ENCODE data around the gene MEIOSIN.
"Not testable (repeated sequence)": the region's sequence is repeated elsewhere in the genome, so short reads cannot be mapped to it uniquely, and the experiment has no call there.

The MEIOSIN gene, protein sequence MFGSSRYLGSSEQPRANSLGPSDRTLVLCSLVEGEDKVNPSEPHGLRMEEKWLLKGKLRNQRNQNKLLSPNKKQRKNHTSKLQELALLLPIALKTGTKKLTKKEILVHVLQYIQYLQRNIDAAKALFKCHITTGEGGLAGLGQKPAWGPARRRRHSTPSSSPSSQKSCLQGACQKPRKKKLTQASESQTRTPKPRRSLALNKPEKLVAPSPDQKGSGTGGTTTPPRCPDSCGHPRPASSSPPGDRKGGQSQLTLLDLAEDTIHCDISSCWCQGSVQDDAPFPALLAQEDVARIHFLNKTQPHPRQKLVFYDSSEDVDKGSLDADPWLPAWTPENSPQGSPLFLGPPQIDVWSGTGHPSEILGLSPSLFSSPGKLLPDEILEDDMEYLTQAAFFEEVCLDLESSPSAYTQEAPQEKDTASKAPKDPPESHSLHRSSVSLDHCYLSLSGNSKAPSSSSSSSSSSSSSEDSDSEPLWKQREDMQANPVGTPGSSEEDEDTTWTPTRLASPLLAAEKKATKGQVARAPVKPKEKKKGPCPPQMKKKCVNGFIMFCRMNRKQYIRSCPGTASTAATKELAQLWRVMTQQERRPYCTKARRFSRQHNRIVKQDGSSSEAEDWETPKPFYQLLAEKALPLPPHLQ

GRCh38 chr19:45733160-45733810 is at the start of gene MEIOSIN:
Gene MEIOSIN, plus strand, starts transcription at chr19:45733439. Its CDS starts 1,938 bp downstream, at chr19:45735377.
- DNase-seq (ENCODE audit: low spot score): no peak

DNA sequence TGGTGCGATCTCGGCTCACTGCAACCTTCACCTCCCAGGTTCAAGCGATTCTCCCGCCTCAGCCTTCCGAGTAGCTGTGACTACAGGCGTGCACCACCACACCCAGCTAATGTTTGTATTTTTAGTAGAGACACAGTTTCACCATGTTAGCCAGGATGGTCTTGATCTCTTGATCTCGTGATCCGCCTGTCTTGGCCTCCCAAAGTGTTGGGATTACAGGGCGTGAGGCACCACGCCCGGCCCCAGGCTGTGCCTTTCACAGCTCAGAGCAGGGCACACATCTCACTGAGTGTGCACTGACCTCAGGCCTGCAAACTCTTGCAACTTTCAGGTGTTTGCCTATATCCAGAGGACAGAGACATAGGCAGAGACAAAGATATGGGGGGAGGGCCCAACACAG is 48.2 kb upstream of the MEIOSIN start:
- not testable (repeated sequence) for DNase-seq (ENCODE audit: low spot score)

DNA sequence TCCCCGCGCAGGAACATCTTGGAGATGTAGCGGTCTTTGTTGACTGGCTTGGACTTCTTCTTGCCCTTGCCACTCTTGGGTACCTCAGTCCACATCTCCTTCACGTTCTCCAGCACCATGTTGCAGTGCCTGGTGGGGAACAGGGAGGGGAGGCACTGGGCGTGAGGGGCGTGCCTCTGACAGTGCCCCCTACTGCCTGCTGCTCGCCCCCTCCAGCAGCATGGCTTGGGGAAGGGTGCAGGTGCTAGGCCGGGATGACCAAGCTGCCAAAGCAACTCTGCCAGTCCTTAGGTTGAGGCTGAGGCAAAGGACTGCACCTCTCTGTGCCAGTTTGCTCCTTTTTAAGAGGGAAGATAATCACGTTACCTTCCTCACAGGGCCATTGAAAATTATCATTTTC is 45.6 kb upstream of the MEIOSIN start:
- no peak for DNase-seq (ENCODE audit: low spot score)

GRCh38 chr19:45691516-45692186 is 41.6 kb upstream of the MEIOSIN start, which contains the start of gene SNRPD2:
Gene SNRPD2, minus strand, starts transcription at chr19:45691953. Its CDS starts 65 bp downstream, at chr19:45691888.
- DNase-seq (ENCODE audit: low spot score): peak; percentile 96

GRCh38 chr19:45692187-45693105 is 40.8 kb upstream of the MEIOSIN start, which contains the start of gene QPCTL:
Gene QPCTL, plus strand, starts transcription at chr19:45692666. Its CDS starts 38 bp downstream, at chr19:45692704.
- peak; percentile 100 for DNase-seq (ENCODE audit: low spot score)

DNA sequence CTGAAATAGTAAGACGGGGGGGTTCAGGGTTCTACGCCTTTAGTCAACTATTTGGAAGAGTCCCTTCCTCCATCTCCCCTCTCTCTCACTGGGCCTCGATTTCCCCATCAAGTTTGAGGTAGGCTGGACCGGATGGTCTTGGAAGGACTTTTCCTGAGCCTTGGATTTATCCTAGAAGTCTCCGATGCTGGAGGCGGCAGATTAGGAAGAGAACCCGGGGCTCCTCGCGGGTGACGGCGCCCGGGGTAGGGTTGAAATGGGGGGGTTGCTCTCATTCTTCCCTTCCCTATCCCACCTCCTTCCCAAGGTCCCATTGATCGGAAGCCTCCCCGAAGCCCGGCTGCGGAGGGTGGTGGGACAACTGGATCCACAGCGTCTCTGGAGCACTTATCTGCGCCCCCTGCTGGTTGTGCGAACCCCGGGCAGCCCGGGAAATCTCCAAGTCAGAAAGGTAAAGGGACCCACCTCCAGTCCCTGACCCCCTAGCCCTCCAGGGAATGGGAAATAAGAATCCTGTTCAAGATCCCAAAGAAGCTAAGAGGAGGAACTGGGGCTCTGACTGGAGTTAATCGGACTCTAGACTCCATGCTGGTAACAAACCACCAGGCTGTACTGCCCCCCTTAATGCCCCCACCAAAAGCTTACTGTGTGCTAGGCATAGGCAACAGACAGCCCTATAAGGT is 40.0 kb upstream of the MEIOSIN start:
- DNase-seq (ENCODE audit: low spot score): peak; percentile 76

DNA sequence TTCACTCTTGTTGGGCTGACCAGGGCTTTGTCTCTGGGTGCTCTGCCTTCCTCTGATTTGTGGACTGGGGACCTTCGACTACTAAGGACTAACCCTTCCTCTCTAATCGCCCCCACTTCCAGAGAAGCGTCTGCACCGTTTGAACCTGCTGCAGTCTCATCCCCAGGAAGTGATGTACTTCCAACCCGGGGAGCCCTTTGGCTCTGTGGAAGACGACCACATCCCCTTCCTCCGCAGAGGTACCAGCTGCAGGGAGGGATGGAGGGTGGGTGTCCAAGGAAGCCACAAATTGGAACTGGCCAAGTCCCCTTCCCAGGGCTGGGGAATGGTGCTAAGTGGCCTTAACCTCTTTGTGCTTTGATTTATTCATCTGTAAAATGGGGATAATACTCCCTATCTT is 31.6 kb upstream of the MEIOSIN start:
- no peak for DNase-seq (ENCODE audit: low spot score)

- DNase-seq (ENCODE audit: low spot score): no peak
These were observed 28.1 kb upstream of the MEIOSIN start for GRCh38 chr19:45705115-45705514.

DNA sequence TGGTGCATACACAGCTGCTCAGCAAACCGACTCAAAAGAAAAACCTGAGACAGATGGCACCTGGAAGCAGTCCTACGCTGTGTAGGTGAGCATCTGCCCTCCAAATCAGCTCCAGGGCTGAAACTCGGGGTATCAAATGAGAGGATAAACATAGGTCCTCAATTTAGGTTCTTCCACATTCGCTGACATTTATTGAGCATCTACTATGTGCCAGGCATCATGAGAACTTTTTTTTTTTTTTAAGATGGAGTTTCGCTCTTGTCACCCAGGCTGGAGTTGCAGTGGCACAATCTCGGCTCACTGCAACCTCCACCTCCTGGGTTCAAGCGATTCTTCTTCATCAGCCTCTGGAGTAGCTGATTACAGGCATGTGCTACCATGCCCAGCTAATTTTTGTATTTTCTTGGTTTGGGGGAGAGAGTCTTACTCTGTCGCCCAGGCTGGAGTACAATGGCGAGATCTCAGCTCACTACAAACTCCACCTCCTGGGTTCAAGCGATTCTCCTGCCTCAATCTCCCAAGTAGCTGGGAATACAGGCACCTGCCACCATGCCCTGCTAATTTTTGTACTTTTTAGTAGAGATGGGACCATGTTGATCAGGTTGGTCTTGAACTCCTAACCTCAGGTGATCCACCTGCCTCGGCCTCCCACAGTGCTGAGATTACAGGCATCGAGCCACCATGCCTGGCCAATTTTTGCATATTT is 27.4 kb upstream of the MEIOSIN start:
- DNase-seq (ENCODE audit: low spot score): no peak

DNA sequence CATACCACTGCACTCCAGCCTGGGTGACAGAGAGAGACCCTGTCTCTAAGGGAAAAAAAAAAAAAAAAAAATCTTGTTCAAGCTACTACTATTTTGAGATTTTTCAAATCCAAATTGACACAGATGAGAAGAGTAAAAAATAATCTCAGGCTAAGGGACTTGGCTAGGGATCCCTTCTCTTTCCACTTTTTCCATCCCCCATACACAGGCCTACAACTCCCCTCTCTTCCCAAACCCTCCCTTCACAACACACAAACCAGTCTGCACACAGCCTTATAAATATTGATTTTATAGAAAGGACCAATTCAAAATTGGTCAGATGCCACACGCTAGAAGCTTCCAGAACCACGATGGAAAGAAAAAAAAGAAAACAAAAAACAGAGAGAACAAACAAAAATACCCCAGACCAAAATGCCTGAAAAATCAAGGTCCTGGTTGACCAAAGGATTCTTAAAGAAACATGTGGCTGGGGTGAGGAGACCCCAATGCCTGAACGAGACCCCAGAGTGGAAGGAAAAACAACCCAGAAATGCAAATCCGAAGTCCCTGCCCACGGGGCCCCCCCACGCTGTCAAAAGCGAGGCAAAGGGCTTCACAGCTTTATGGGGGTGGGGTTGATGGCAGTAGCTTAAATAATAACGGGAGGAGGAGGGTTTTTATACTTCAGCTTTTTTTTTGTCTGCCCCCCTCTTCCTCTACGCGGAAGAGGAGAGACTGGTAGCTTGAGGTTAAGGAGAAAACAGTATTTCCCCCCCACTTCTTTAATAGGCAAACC is 22.7 kb upstream of the MEIOSIN start:
- DNase-seq (ENCODE audit: low spot score): no peak

- no peak for DNase-seq (ENCODE audit: low spot score)
These were observed 21.2 kb upstream of the MEIOSIN start for GRCh38 chr19:45711851-45712698.

DNA sequence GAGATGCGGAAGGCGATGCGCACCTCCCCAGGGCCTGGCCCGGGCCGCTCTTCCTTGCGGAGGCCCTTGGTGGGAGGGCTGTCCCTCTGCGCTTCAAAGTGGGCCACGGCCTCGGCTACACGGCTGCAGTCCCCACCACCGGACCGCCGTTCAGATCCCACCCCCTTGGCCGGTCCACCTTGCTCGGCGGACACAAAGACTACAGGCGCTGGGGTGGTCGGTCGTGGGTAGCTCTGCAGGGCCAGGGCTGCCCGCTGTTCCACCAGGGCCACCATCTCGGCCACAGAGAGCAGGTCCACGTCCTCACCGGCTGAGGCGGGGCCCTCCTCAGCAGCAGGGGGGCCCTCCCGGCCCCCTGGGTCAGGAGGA is 20.6 kb upstream of the MEIOSIN start:
- DNase-seq (ENCODE audit: low spot score): no peak

- no peak for DNase-seq (ENCODE audit: low spot score)
These were observed 20.1 kb upstream of the MEIOSIN start for GRCh38 chr19:45713141-45713540.

DNA sequence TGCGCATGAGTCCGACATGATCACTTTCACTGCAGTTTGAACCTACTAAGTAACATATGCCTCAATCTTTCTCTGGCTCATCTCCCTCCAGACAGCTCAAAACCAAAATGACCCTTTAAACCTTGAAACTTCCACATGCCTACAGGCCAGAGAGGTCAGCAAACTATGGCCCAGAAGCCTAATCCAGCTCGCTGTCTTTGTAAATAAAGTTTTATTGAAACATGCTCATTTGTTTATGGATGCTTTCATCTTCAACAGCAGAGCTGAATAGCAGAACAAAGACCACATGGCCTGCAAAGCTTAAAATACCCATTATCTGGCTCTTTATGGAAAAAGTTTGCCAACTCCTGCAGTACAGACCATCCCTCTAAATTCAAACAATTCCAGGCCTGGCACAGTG is 18.1 kb upstream of the MEIOSIN start:
- DNase-seq (ENCODE audit: low spot score): no peak

DNA sequence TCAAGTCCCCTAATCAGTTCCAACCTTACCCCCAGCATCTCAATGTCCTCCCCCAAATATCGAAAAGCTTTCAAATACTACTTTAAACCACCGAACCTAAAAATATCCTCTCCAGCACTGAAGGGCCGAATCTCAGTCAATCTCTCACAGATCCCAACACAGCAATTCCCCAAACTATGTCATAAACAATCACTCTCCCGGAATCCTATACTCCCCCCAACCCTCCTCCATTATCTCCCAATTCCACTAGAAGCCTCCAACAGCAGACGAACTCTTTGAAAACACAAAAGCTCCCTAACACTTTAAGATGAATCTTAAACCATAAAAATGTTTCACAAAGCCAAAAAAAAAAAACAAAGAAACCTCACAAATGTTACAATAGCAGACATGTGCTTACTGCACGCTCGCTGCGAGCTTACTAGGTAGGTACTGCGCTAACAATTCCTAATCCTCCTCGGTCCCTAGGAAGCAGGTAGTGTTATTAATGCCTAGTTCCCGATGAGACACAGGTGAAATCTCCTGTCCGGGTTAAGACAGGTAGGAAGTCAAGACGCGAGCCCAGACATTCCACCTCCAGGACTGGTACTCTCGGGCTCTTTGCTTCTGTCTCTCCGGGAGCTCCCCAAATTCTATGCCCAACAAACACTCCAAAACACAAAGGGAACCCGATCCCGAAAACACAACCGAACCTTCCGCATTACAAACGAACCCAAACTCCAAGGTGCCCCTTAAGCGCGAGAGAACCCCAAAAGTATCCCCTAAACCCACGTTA is 16.7 kb upstream of the MEIOSIN start:
- peak; percentile 38 for DNase-seq (ENCODE audit: low spot score)

DNA sequence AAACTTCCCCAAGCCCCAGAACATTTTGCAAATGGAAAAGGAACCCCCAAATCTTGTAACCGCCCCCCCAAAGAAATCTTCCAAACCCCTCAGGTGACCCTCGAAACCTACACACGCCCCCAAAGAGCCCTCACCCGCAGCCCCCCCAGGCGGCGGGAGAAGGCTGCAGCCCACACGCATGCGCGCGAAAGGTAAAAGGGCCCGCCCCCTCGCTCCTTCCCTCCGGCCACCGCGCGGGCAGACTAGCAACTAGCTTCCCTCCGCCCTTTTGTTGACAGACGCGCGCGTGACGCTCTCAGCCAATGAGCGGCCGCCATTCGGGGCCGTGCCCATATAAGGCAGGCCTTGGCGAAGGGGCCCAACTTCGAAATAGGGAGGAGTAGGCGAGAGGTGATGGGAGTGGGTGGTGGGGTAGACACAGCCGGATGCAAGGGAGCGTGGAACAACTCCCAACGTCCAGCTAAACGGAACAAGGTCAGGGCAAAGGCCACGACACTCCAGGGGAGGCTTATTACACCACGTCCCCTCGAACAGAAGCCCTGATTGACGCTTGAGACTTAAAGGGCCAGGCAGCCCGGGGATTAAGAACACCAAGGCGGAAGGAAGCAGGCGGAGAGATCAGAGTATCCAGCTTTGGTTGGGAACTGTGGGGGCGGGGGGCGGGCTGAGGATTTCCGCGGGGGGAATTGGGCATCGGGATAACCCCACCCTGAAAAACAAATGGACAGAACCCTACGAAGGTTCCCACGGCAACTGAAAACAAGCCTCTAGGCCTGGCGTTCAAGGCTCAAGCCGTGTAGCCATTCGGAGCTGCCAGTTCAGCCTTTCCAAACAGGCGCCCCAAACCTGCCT is 15.9 kb upstream of the MEIOSIN start:
- DNase-seq (ENCODE audit: low spot score): peak; percentile 99

Measured in Ammon's horn (tissue), 1 donor.